Measurements from ENCODE around the gene SLC26A9.

GRCh38 chr1:205947024-205947423, 3.8 kb upstream of the SLC26A9 start:
- TF ChIP-seq EZH2phosphoT487 (IDR thresholded peaks at IDR 0.05; ENCODE audit: insufficient read depth, low read depth) (no peak), EZH2 (IDR thresholded peaks at IDR 0.05; ENCODE audit: insufficient read depth, poor library complexity, severe bottlenecking) (no peak)
